A549 (cell line): Measurements from ENCODE around the gene NTM.

Source experiments
- HDAC2 ChIP-seq: fragments of 200-600 bp; sonication (generic); IDR thresholded peaks from 2 replicates; pipeline ENCODE4 v1.6.1; 2016
- POLR2A ChIP-seq: IDR thresholded peaks from 2 replicates; pipeline ENCODE4 v1.6.1; 2012; ENCODE audit warnings: mild to moderate bottlenecking, low read length

GRCh38 chr11:131858505-131858904 is 488.1 kb downstream of the NTM start:
- TF ChIP-seq HDAC2 (no peak), POLR2A (no peak)
